ENCODE data around the gene DSC2. TPM values are rescaled to one million over a fixed set of nuclear protein-coding genes. Genes with fewer than 3 reads are reported as not detected.

The DSC2 gene
- total and polyA plus RNA-seq, 2 experiments from 2014 or later, result not detected

DNA sequence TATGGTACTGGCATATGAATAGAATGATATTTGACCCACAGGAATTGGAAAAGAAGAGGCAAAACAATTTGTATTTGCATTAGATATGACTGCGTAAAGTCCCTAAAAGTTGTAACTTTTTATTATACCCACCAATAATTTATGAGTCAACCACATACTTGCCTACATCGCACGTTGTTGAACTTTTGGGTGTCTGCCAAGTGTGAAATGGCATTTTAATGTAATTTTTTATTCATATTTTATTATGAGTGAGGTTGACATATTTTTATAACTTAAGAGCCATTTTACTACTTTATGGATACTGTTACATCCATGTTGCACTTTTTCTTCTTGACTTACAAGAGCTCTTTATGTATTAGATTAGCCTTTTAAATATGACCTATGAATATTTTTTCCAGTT, 4.6 kb downstream of the DSC2 start:
- Histone ChIP-seq H3K79me2 (ENCODE audit: insufficient read depth) (no peaks in the 10 kb centered on the region), H3K36me3 (ENCODE audit: low read depth) (no peaks in the 10 kb centered on the region), H3K4me1 (ENCODE audit: insufficient read depth) (no peaks in the 10 kb centered on the region), H3K9ac (no peak overlapping the region), H3F3A (ENCODE audit: insufficient read depth) (no peaks in the 10 kb centered on the region), H3K4me3 (no peak overlapping the region), H2AFZ (no peak overlapping the region), H3K9me3 (ENCODE audit: low read depth) (no peaks in the 10 kb centered on the region), H3K4me2 (ENCODE audit: unreplicated experiment) (no peak overlapping the region), H3K9me2 (ENCODE audit: insufficient read depth) (no peaks in the 10 kb centered on the region), H3K27me3 (replicated peaks; ENCODE audit: insufficient read depth) (no peaks in the 10 kb centered on the region), H3K27ac (no peak overlapping the region), H4K20me1 (ENCODE audit: insufficient read depth) (no peaks in the 10 kb centered on the region)
- in situ Hi-C loops (cut with MboI), result no loop called here
- WGBS, 2 experiments (ENCODE audit: low coverage in 1 of 2, low lambda C conversion rate in 2 of 2, missing lambda C conversion rate in 2 of 2), result 47 to 48% methylated on average over 3 of the region's 3 CpGs
- no peak for DNase-seq
- no peak for TF ChIP-seq EZH2 (IDR thresholded peaks at IDR 0.05; ENCODE audit: insufficient read depth, poor library complexity, severe bottlenecking)
- no peak for TF ChIP-seq EZH2phosphoT487 (IDR thresholded peaks at IDR 0.05; ENCODE audit: insufficient read depth, low read depth)

DNA sequence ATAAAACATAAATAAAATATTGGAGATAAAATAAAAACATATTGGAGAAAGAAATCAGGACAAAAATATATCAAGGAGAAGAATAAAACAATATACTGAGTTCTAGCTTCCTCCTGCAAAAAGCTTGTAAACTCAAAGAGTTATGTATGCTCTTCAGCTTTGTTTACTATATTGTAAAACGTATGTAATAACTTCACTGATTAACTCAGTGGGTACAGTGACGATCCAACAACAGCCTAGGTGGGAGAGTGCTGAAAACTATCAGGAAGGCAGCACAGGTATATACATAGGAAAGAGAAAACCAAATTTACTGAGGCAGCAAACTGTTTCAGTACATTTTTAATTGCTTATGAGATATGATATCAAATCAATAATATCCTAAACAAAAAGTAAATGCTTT, 8.3 kb downstream of the DSC2 start:
- DNase-seq, result no peak
- no peak for TF ChIP-seq EZH2phosphoT487 (IDR thresholded peaks at IDR 0.05; ENCODE audit: insufficient read depth, low read depth)
- TF ChIP-seq EZH2 (IDR thresholded peaks at IDR 0.05; ENCODE audit: insufficient read depth, poor library complexity, severe bottlenecking), result no peak
- Histone ChIP-seq H3K9me2 (ENCODE audit: insufficient read depth) (no peaks in the 10 kb centered on the region), H3K27me3 (replicated peaks; ENCODE audit: insufficient read depth) (no peaks in the 10 kb centered on the region), H3K9me3 (ENCODE audit: low read depth) (no peaks in the 10 kb centered on the region), H3K4me2 (ENCODE audit: unreplicated experiment) (no peak overlapping the region), H3K4me1 (ENCODE audit: insufficient read depth) (no peaks in the 10 kb centered on the region), H3K9ac (no peak overlapping the region), H4K20me1 (ENCODE audit: insufficient read depth) (no peaks in the 10 kb centered on the region), H2AFZ (no peak overlapping the region), H3K36me3 (ENCODE audit: low read depth) (no peaks in the 10 kb centered on the region), H3K4me3 (no peak overlapping the region), H3K27ac (no peak overlapping the region), H3F3A (ENCODE audit: insufficient read depth) (no peaks in the 10 kb centered on the region), H3K79me2 (ENCODE audit: insufficient read depth) (no peaks in the 10 kb centered on the region)
- WGBS, 2 experiments (ENCODE audit: low coverage in 1 of 2, low lambda C conversion rate in 2 of 2, missing lambda C conversion rate in 2 of 2), result 3 to 16% methylated on average over 2 of the region's 2 CpGs
- in situ Hi-C loops (cut with MboI), result no loop called here

DNA sequence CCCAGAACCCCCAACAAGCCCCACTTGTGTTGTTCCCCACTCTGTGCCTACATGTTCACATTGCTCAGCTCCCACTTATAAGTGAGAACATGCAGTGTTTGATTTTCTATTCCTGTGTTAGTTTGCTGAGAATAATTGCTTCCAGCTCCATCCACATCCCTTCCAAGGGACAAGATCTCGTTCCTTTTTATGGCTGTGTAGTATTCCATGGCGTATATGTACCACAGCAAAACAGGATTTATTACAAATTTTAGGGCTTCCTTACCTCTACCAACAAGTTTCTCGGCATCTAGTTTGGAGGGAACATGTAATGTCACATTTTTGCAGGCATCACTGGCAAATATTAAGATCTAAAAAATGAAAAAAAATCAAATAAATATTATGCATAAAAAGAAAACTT, 8.9 kb downstream of the DSC2 start:
- no peak for DNase-seq
- WGBS, 2 experiments (ENCODE audit: low coverage in 1 of 2, low lambda C conversion rate in 2 of 2, missing lambda C conversion rate in 2 of 2), result 2 to 8% methylated on average over 3 of the region's 3 CpGs
- no peak overlapping the region for H3K9ac ChIP-seq
- no peak for TF ChIP-seq EZH2phosphoT487 (IDR thresholded peaks at IDR 0.05; ENCODE audit: insufficient read depth, low read depth)
- no peak for TF ChIP-seq EZH2 (IDR thresholded peaks at IDR 0.05; ENCODE audit: insufficient read depth, poor library complexity, severe bottlenecking)
- no peaks in the 10 kb centered on the region for H3K4me1 ChIP-seq (ENCODE audit: insufficient read depth)
- no peaks in the 10 kb centered on the region for H3K36me3 ChIP-seq (ENCODE audit: low read depth)
- H4K20me1 ChIP-seq (ENCODE audit: insufficient read depth), result no peaks in the 10 kb centered on the region
- in situ Hi-C loops (cut with MboI), result no loop called here
- no peaks in the 10 kb centered on the region for H3F3A ChIP-seq (ENCODE audit: insufficient read depth)
- no peak overlapping the region for H3K27ac ChIP-seq
- no peaks in the 10 kb centered on the region for H3K79me2 ChIP-seq (ENCODE audit: insufficient read depth)
- no peak overlapping the region for H3K4me3 ChIP-seq
- H2AFZ ChIP-seq, result no peak overlapping the region
- H3K4me2 ChIP-seq (ENCODE audit: unreplicated experiment), result no peak overlapping the region
- no peaks in the 10 kb centered on the region for H3K27me3 ChIP-seq (replicated peaks; ENCODE audit: insufficient read depth)
- no peaks in the 10 kb centered on the region for H3K9me3 ChIP-seq (ENCODE audit: low read depth)
- H3K9me2 ChIP-seq (ENCODE audit: insufficient read depth), result no peaks in the 10 kb centered on the region

DNA sequence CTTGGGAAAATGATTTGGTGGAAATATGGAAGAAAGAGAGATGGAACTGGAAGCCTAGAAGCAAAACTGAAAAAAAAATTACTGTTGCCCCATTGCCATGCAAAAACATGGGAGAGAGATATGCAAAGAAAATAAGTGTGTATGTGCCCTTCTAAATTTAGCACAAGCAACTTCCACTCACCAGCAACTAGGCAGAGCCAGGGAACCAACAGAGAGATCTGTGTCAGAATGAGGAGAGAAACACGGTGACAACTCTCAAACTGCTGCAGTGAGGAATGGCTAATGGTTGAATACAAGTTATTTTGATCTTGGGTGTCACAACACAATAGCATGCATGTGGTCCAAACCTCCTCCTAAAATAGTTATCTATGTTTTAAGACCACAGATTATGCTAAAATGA, 10.9 kb downstream of the DSC2 start:
- in situ Hi-C loops (cut with MboI), result no loop called here

DNA sequence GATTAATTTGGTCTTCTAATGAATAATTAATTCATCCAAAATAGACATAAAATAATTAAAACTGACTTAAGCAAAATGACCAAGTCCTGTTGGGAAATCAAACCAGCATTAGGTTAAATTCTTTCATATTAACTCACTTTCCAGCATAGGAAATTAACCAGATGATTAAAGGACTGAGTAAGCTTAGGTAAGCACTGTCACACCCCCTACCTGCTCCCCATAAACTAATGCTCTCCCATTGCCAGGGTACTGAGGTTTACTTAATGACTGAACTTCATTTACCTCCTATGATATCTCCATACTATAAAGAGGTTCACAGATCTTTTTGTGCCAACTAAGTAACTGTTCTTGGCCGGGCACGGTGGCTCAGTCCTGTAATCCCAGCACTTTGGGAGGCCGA, 13.7 kb downstream of the DSC2 start:
- H3K36me3 ChIP-seq (ENCODE audit: low read depth), result no peaks in the 10 kb centered on the region
- TF ChIP-seq EZH2 (IDR thresholded peaks at IDR 0.05; ENCODE audit: insufficient read depth, poor library complexity, severe bottlenecking) (no peak), EZH2phosphoT487 (IDR thresholded peaks at IDR 0.05; ENCODE audit: insufficient read depth, low read depth) (no peak)

More for the DNA sequence above, 10.9 kb downstream of the DSC2 start:
- DNase-seq, result no peak
- WGBS, 2 experiments (ENCODE audit: low coverage in 1 of 2, low lambda C conversion rate in 2 of 2, missing lambda C conversion rate in 2 of 2), result 9 to 21% methylated on average over 1 of the region's 1 CpG
- no peaks in the 10 kb centered on the region for H3K9me3 ChIP-seq (ENCODE audit: low read depth)
- no peaks in the 10 kb centered on the region for H3F3A ChIP-seq (ENCODE audit: insufficient read depth)
- no peak overlapping the region for H2AFZ ChIP-seq
- H3K4me2 ChIP-seq (ENCODE audit: unreplicated experiment), result no peak overlapping the region
- H3K9me2 ChIP-seq (ENCODE audit: insufficient read depth), result no peaks in the 10 kb centered on the region
- H3K79me2 ChIP-seq (ENCODE audit: insufficient read depth), result no peaks in the 10 kb centered on the region
- TF ChIP-seq EZH2phosphoT487 (IDR thresholded peaks at IDR 0.05; ENCODE audit: insufficient read depth, low read depth), result no peak
- no peak for TF ChIP-seq EZH2 (IDR thresholded peaks at IDR 0.05; ENCODE audit: insufficient read depth, poor library complexity, severe bottlenecking)
- no peaks in the 10 kb centered on the region for H3K36me3 ChIP-seq (ENCODE audit: low read depth)
- H3K4me3 ChIP-seq, result no peak overlapping the region
- no peaks in the 10 kb centered on the region for H3K27me3 ChIP-seq (replicated peaks; ENCODE audit: insufficient read depth)
- no peak overlapping the region for H3K9ac ChIP-seq
- no peaks in the 10 kb centered on the region for H4K20me1 ChIP-seq (ENCODE audit: insufficient read depth)
- H3K27ac ChIP-seq, result no peak overlapping the region
- H3K4me1 ChIP-seq (ENCODE audit: insufficient read depth), result no peaks in the 10 kb centered on the region

More for the DNA sequence above, 13.7 kb downstream of the DSC2 start:
- Histone ChIP-seq H2AFZ (no peak overlapping the region), H3K27me3 (replicated peaks; ENCODE audit: insufficient read depth) (no peaks in the 10 kb centered on the region), H4K20me1 (ENCODE audit: insufficient read depth) (no peaks in the 10 kb centered on the region), H3K27ac (no peak overlapping the region), H3K4me3 (no peak overlapping the region), H3K9me2 (ENCODE audit: insufficient read depth) (no peaks in the 10 kb centered on the region; the same call in 1 of the 2 replicates), H3K4me2 (ENCODE audit: unreplicated experiment) (no peak overlapping the region), H3F3A (ENCODE audit: insufficient read depth) (no peaks in the 10 kb centered on the region), H3K9ac (no peak overlapping the region), H3K79me2 (ENCODE audit: insufficient read depth) (no peaks in the 10 kb centered on the region), H3K9me3 (ENCODE audit: low read depth) (no peaks in the 10 kb centered on the region), H3K4me1 (ENCODE audit: insufficient read depth) (no peaks in the 10 kb centered on the region)
- WGBS, 2 experiments (ENCODE audit: low coverage in 1 of 2, low lambda C conversion rate in 2 of 2, missing lambda C conversion rate in 2 of 2), result 48 to 50% methylated on average over 3 of the region's 3 CpGs
- in situ Hi-C loops (cut with MboI), result no loop called here
- no peak for DNase-seq

Data from GM23248 (cell line).